Hematopoietic multipotent progenitor cell (in vitro differentiated cells): ENCODE results near the gene ILK. TPM values are rescaled to one million over a fixed set of nuclear protein-coding genes. Genes with fewer than 3 reads are reported as not detected.

Experiments used
- DNase-seq, 3 donors: peaks; one replicate each; pipeline ENCODE4 v3.0.0-alpha.2; 2011 to 2015; ENCODE audit warnings: low read depth in 2 of 3, low spot score in 2 of 3
- total RNA-seq: library from RNA; depleted of rRNA; stranded (reverse); fragments of >200 nt; gene quantifications from one replicate; pipeline ENCODE4 v1.2.3, GENCODE V29; 2012

ILK gene
- total RNA-seq, 1 donor = 107 TPM

GRCh38 chr11:6604790-6605189 is 1.2 kb downstream of the ILK start:
- no peak for DNase-seq

DNA sequence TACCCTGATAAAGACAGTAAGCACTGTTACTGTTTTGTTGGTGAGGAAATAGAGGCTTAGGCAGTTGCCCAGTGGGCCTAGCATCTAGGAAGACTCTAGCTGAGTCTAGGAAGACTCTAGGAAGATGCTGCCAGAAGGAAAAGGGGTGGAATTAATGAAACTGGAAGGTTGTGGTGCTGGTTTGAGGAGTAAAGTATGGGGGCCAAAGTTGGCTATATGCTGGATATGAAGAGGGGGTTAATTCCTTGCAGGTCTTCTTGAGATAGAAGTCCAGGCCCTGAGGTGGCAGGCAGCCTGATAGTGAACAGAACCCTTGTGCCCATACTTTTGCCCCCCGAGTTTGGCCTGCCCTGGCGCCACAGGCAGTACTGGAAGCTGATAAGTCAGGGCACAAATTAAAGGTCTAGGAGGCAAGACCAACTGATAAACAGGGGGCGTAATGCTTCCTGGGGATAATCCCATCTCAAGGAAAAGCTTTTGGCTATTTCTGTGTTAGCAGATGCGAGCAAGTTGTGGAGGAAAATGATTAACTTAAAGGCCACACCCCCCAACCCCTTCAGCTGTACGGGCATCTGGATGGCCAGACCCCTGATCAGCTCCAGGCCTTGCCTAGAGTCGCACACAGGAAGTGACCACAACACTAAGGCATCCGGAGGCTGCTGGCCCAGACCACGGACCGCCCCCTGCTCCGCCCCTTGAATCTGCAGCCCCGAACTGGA is 3.1 kb downstream of the ILK start:
- peak in 2 of 3 donors; percentile 68 to 74 for DNase-seq

DNA sequence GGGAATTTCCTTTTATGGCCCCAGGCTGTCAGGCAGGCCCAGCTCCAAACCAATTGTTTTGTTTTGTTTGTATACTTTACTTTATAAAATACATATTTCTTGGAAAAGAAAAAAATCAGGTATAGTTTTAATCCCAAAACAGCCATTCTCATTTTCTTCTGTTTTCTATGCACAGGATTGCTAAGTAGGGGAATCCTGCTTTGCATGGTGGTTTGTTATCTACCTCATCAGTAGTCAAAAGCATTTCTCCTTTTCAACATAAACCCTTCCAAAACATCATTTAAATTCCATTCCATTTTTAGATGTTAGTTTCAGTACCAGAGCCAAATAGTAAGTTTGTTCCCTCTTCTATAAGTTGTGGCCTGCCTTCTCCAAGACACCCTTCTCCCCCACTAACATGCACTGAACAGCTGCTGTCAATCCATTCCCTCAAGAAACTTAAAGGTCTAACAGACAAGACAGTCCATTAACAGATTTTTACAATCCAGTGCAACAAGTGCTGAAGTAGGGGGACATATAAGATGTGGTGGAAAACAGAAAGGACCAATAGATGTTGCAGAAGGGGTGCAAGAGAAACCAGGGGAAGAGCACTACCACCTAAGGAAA is 3.7 kb downstream of the ILK start:
- DNase-seq = no peak

DNA sequence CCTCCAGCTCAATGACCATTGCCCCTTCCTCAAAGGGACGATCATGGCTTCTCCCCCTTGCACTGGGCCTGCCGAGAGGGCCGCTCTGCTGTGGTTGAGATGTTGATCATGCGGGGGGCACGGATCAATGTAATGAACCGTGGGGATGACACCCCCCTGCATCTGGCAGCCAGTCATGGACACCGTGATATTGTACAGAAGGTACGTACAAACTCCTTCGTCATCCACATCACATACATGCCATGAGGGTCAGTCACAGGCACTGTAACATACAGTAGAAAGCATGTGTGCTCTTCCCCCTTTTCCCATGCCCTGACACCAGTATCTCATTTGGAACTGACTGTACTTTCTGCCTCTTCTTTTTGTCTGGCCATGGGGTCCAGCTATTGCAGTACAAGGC is 4.4 kb downstream of the ILK start:
- no peak for DNase-seq

DNA sequence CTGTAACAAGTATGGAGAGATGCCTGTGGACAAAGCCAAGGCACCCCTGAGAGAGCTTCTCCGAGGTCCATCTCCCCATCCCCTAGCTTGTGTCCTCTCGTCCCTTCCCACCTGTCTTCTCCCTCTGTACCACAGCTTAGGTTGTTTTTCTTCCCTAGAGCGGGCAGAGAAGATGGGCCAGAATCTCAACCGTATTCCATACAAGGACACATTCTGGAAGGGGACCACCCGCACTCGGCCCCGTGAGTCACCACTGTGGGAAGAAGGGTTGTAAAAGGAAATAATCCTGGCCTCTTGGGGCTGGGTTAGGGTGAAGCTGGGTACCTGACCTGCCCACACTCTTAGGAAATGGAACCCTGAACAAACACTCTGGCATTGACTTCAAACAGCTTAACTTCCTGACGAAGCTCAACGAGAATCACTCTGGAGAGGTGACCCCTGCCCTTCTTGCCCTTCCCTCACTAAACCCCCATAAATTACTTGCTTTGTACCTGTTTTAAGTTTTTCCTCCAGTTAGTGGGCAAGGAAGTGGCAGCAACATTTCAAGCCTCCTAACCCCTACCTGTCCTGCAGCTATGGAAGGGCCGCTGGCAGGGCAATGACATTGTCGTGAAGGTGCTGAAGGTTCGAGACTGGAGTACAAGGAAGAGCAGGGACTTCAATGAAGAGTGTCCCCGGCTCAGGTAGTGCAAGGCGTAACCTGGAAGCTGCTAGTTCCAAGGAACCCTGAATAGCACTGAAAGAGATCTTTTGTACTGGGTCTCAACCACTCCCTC is 5.3 kb downstream of the ILK start:
- DNase-seq = no peak

- no peak for DNase-seq
Observed at GRCh38 chr11:6609502-6610015, 6.0 kb downstream of the ILK start.

- DNase-seq = no peak
Observed at GRCh38 chr11:6610591-6610990, 7.0 kb downstream of the ILK start.

DNA sequence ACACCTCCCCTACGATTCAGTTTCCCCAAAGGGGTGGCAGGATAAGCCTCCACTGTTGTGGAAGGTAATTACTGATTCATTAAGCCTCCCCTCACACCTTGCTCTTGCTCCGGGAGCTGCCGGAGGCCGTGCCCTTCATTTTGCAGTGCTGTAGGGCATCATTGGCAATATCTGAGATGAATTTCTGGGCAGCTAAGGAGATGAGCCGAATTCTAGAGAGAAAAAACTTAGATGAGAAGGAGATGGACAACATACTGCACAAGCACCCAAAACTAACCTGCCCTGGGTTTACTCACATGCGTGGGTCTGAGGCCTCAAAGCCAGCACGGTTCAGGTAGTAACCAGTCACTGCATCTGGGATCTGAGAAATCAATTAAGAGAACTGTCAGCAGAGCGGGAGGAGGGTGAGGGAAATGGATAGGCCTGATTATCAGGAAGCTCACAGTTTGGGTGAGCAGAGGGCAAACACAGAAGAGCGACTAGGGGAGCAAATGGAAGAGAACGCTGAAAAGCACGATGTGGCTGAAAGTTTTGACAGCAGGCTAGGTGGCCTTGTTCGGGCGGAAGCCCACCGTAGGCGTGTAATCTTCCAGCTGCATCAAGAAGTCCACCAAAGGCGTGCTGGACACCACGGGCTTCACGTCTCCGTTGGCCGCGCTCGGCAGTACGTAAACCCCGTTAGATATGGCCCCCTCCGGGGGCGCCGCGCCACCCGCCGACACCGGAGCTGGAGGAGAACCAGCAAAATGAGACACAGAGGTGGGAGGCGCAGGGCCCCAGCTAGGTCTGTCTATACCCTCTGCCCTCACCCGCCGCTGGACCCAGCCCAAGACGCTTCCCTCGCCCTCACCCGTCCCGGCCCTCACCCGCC is 7.8 kb downstream of the ILK start:
- peak in 2 of 3 donors; percentile 13 to 28 for DNase-seq

DNA sequence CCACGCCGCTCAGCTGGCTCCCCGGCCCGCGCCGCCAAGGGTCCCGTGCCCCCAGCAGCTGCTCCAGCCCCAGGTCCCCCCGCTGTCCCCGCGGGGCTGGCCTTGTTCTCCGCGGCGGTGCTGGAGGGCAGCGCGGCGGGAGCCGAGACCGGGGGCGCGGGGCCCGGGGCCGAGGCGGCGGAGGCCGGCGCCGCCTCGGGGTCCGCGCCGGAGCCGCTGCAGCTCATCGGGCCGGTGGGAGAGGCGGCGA is 8.3 kb downstream of the ILK start:
- no peak for DNase-seq

DNA sequence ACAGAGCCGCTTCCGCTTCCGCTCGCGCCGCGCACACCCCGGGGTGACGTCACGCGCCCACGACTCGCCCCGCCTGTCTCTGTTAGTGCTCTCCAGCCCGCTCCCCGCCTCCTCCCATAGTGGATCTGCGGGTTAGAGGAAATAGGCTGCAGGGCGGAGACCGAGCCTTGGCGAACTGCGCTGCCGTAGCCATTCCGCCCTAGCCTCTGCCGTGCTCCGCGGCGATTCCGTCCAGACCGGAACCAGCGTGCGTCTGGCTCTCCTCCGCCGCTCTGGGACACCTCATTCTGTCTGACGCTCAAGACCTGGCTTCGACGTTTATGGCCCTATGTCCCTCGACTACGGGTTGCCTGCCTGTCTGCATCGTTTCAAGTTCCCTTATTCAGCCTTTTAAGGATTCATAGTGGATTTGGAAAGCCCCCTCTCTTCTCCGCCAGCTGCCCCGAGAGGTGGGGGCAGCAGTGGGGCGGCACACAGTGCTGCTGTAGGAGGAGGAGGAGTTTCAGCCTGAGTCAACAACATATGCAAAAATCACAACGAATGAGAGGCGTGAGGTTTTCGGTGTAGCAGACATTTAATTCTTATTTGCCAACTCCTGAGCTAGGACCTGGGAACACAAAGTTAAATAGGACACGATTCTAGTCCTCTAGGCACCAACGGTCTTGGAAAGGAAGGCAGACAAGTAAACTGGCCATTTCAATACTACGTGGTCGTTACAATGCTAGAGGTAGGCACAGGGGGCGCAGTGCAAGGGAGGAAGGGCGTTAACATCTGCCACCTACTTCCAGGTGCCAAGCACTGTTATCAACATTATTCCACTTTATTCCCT is 8.9 kb downstream of the ILK start, which contains the start of gene TAF10:
Gene TAF10, minus strand, starts transcription at position 4 of the 829 bp plus-strand sequence. CDS start 27 bp downstream, outside the sequence.
- peak; percentile 80 to 96 (median 94) for DNase-seq

DNA sequence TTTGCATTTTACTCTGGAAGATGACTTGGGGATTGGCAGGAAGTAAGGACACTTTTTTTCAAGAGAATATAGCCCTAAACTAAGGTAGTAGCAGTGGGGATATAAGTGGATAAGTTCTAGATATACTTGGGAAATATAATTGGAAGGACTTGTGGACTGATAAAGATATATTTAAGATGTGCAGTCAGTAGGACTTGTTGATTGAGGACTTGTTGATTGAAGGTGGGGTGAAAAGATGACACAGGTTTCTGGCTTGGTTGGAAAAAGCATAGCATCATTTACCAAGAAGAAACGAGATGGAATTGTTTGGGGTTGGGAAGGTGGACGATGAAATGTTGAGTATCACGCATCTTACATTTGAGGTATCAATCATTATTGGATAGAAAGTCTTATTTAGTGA is 9.9 kb downstream of the ILK start:
- no peak for DNase-seq

DNA sequence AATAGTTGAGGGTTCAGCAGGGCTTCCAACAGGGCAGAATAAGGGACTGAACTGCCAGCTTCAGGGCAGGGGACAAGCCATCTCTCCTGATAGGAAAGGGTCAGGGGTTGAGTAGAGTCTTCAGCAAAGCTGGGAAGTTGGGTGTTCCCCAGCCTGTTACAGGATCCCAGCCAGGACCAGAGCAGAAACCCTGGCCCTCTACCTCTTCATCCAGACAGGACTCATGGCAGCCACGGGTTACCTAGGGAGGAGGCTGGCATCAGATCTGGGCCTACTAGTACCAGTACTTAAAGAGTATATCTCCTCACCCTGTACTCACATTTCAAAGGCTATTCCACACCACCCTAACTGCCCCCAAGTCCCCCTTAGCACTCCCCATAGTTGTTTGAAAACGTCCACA is 10.9 kb downstream of the ILK start:
- no peak for DNase-seq

DNA sequence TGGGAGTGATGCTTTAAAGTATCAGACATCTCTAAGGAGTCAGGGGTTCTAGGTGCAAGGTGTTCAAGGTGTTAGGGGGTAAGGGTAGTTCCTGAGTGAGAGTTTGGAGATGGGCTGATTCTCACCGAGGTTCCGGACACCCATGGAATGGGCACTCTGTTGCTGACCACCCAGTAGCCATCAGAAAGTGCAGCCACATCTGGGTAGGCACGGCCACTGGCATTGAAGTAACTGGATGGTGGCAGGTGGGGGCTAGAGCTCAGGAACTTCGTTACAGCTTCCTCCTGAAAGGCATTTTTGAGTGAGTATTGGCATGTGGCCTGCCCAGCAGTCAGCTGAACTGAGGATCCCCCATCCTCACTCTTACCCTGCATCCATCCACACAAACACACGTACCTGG is 11.5 kb downstream of the ILK start:
- no peak for DNase-seq

DNA sequence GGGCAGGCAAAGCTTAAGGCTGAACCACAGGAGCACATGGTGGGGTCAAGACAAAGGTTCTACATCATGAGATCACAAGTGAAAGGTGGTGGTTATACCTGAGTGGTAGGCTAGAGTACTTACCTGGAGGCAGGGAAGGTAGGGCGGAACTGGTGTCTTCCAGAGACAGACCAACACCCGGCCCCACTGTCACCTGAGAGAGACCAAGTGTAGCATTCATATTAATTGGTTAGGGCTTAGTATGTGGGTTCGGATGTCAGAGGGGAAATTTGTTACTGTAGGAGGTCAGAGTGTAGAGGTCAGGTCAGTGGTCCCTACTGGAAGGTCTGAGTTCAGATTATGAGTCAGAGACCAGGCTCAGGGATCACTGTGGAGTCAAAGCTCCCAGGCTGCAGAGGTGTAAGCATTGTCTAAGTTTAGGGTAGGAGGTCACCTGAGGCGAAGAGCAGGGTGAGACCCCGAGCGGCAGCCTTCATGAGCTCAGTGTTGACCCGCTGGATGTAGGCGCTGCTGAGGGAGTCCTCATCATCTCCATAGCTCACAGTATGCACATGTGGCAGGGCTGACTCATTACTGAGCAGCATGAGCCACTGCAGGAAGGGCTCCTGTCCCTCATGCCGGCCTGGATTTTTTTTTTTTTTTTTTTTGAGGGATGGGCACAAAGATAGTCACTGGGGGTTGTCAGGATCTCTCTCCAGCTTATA is 12.5 kb downstream of the ILK start:
- no peak for DNase-seq

DNA sequence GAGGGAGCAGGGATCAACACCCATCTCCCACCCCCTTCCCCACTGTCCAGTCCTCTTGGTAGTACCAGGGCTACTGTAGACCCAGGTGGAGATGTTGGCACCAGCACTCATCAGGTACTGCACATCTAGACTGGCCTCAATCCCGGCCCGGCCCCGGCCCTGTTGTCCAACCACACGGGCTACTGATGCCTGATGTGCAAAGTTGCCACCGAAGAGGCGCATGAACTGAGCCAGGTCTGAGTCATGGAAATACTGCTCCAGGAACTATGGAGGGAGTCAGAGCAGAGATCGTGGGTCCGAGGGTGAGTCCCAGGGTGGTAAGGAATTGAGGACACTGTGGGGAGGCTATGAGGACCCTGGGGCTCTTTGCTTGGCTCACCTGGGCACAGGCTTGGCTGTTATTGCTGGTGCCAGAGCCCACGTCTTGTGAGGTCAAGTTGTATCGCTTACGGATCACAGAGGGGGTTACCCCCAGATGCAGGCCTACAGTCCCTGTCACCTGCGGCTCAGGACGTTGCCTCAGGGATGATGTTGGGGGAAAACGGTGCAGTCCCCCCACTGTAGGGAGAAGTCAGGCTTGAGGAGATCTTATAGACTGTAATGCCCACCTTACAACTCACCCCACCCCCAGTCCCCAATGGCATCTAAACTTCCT is 13.1 kb downstream of the ILK start:
- DNase-seq = no peak

DNA sequence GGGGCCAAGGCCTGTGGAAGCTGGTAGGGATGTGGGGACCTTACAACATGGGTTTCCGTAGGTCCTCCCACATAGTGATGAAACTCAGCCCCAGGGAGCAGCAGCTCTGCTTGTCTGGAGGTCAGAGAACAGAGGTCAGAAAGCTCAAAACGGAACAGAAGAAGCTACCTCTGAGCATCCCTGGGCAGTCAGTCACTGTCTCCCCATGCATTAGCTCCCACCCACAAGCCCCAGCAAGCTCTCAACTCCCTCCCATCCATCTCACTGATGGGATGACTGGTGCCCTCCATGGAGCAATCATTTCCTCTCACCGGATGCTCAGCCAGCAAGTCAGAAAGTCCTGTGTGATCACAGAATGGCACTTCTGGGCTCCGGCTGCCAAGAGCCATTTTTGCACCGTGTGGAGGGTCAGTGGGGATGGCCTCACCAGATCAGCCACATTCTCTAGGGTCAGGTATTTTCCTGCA is 13.8 kb downstream of the ILK start:
- no peak for DNase-seq

DNA sequence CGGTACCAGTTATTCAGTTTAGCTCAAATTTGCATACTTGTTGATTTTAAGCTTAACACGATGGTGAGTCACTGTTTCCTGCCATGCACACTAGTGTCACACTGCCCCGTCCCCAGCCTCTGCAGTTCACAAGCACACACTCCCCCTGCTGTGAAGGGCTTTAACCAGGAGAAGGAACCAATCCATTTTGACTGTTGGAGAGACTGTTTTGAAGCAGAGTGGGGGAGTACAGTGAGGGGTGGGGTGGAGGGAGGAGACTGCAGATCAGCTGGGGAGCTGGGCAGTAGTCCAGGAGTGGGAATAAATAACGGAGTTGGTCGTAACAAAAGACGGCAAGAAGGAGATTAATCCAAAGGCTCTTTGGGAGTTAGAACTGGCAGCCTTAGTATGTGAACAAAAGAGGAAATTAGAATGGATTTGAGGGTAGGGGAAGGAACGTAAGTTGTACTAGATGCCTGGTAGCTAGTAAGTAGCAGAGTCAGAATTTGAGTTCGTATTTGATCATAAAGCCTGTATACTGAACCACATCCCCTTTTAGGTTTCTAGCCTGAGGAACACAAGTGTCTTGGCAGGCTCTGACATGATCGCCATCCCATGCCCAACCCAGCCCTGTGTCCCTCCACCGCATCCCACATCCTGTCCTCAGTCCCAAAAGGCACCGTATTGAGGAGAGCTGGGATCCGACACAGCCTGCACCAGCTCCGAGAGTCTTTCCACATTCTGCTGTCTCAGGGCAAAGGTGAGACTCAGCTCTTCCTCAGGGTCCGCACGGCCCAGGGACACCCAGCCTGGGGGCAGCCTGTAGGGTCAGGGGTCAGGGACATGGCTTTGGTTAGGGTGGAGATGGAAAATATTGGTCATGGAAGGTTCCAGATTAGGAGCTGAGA is 14.8 kb downstream of the ILK start:
- DNase-seq = peak; percentile 21 to 93 (median 90)
